ENCODE results near the gene C9orf40.

C9orf40 gene

DNA sequence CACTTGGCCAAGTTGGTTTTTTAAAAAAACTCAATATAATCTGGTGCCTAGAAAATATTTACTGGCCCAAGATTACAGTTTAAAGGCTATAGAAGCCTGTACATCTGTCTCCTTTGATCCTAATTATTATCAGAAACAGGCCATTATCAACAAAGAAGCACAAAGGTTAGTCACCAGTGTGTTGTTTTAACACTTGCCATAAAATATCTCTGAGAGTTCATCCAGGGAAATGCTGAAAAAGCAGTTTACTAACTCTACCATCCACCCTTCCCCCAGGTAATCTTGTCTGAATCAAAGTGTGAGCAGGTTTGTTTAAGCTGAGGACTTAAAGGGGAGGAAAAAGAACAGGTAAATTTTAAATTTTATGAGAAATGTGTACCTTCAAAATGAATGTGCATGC, 51.7 kb downstream of the C9orf40 start:
- Mint-ChIP-seq H3K4me3 (no peak overlapping the region), H3K27ac (no peak overlapping the region), H3K36me3 (no peaks in the 10 kb centered on the region), H3K27me3 (peaks cover 6 to 14% of the 10 kb centered on the region in 2 donors), H3K9me3 (no peaks in the 10 kb centered on the region), H3K4me1 (no peaks in the 10 kb centered on the region)
- DNase-seq (no peak), ATAC-seq (replicated peaks) (no peak)
